ENCODE results near the gene ANXA9.

- TF ChIP-seq, protein P1, sequence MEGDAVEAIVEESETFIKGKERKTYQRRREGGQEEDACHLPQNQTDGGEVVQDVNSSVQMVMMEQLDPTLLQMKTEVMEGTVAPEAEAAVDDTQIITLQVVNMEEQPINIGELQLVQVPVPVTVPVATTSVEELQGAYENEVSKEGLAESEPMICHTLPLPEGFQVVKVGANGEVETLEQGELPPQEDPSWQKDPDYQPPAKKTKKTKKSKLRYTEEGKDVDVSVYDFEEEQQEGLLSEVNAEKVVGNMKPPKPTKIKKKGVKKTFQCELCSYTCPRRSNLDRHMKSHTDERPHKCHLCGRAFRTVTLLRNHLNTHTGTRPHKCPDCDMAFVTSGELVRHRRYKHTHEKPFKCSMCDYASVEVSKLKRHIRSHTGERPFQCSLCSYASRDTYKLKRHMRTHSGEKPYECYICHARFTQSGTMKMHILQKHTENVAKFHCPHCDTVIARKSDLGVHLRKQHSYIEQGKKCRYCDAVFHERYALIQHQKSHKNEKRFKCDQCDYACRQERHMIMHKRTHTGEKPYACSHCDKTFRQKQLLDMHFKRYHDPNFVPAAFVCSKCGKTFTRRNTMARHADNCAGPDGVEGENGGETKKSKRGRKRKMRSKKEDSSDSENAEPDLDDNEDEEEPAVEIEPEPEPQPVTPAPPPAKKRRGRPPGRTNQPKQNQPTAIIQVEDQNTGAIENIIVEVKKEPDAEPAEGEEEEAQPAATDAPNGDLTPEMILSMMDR (optimal IDR thresholded peaks at IDR 0.05 in 1 of 3, IDR thresholded peaks at IDR 0.05 in 1 of 3, conservative IDR thresholded peaks at IDR 0.05 in 1 of 3; ENCODE audit: extremely low read depth in 1 of 3, insufficient read depth in 2 of 3, low read length in 3 of 3) = no peak
- no peak for TF ChIP-seq EZH2 (IDR thresholded peaks at IDR 0.05; ENCODE audit: low read length)
Measured at GRCh38 chr1:151005729-151006319, 23.7 kb downstream of the ANXA9 start.

All from keratinocyte (primary cell).